Neural cell (in vitro differentiated cells): ENCODE measurements around the gene GAPVD1. TPM values are rescaled to one million over a fixed set of nuclear protein-coding genes. Genes with fewer than 3 reads are reported as not detected.

Experiments
- H2AFZ ChIP-seq: fragments of 200-600, 300-800 bp; sonication (generic), shearing (Covaris generic); 2 replicates; pipeline ENCODE4 v1.6.0; 2014; ENCODE audit warnings: low read depth, mild to moderate bottlenecking, antibody characterized with exemption, low read length, moderate library complexity
- H3F3A ChIP-seq: fragments of 200-600 bp; shearing (Covaris generic); 2 replicates; pipeline ENCODE4 v1.6.1; 2016; ENCODE audit warnings: mild to moderate bottlenecking, moderate library complexity, mixed read lengths, antibody characterized with exemption, low read length; ENCODE audit not compliant: insufficient read depth, poor library complexity, severe bottlenecking
- H3K27ac ChIP-seq: fragments of 200-600, 300-800 bp; sonication (generic), shearing (Covaris generic); 2 replicates; pipeline ENCODE4 v1.5.1; 2014; ENCODE audit warnings: mild to moderate bottlenecking, low read length, moderate library complexity
- H3K27me3 ChIP-seq: fragments of 300-800, 200-600 bp; sonication (generic), shearing (Covaris generic); 2 replicates; pipeline ENCODE4 v1.6.0; 2014; ENCODE audit warnings: mild to moderate bottlenecking, low read depth, low read length, moderate library complexity; ENCODE audit not compliant: insufficient read depth
- H3K36me3 ChIP-seq: fragments of 300-800, 200-600 bp; sonication (generic), shearing (Covaris generic); 2 replicates; pipeline ENCODE4 v1.5.1; 2014; ENCODE audit warnings: mild to moderate bottlenecking, antibody characterized with exemption, low read length, moderate library complexity; ENCODE audit not compliant: insufficient read depth
- H3K4me2 ChIP-seq: fragments of 300-800, 200-600 bp; sonication (generic), shearing (Covaris generic); 2 replicates; pipeline ENCODE4 v1.6.0; 2014; ENCODE audit warnings: mild to moderate bottlenecking, low read length
- H3K4me3 ChIP-seq: fragments of 300-800, 200-600 bp; sonication (generic), shearing (Covaris generic); 2 replicates; pipeline ENCODE4 v1.5.1; 2014; ENCODE audit warnings: mild to moderate bottlenecking, low read length, moderate library complexity
- H3K79me2 ChIP-seq: fragments of 200-600 bp; shearing (Covaris generic); replicated peaks from 2 replicates; pipeline ENCODE4 v1.6.0; 2014; ENCODE audit warnings: mild to moderate bottlenecking, low read length, moderate library complexity; ENCODE audit not compliant: insufficient read depth
- H3K9ac ChIP-seq: fragments of 300-800, 200-600 bp; sonication (generic), shearing (Covaris generic); 2 replicates; pipeline ENCODE4 v1.6.1; 2016; ENCODE audit warnings: mild to moderate bottlenecking, low read length, mixed read lengths
- H3K9me2 ChIP-seq: fragments of 200-600 bp; shearing (Covaris generic); 2 replicates; pipeline ENCODE4 v1.6.1; 2016; ENCODE audit warnings: mild to moderate bottlenecking, low read length, mixed read lengths; ENCODE audit not compliant: insufficient read depth
- H3K9me3 ChIP-seq: fragments of 200-600, 300-800 bp; sonication (generic), shearing (Covaris generic); 2 replicates; pipeline ENCODE4 v1.6.1; 2016; ENCODE audit warnings: mild to moderate bottlenecking, mixed run types, low read length, moderate library complexity, mixed read lengths
- H4K20me1 ChIP-seq: fragments of 200-600 bp; shearing (Covaris generic); 2 replicates; pipeline ENCODE4 v1.6.1; 2016; ENCODE audit warnings: mild to moderate bottlenecking, mixed run types; ENCODE audit not compliant: insufficient read depth
- EP300 ChIP-seq: fragments of 450-650 bp; conservative IDR thresholded peaks from 2 replicates; pipeline ENCODE4 v1.6.1; 2014; ENCODE audit warnings: antibody characterized with exemption, mild to moderate bottlenecking, moderate library complexity; ENCODE audit not compliant: poor library complexity, severe bottlenecking
- EZH2 ChIP-seq: fragments of 200-600, 300-800 bp; shearing (Covaris generic), sonication (generic); IDR thresholded peaks from 2 replicates; pipeline ENCODE4 v1.6.1; 2014; ENCODE audit warnings: antibody characterized with exemption, low read length, borderline replicate concordance, mild to moderate bottlenecking; ENCODE audit not compliant: insufficient read depth, poor library complexity, severe bottlenecking
- MXI1 ChIP-seq: fragments of 450-650 bp; conservative IDR thresholded peaks from 2 replicates; pipeline ENCODE4 v1.6.1; 2014; ENCODE audit warnings: antibody characterized with exemption, mild to moderate bottlenecking; ENCODE audit not compliant: poor library complexity, severe bottlenecking
- POLR2AphosphoS5 ChIP-seq: IDR thresholded peaks from 2 replicates; pipeline ENCODE4 v1.6.1; 2012
- RAD21 ChIP-seq: fragments of 450-650 bp; conservative IDR thresholded peaks from 2 replicates; pipeline ENCODE4 v1.6.1; 2014; ENCODE audit warnings: antibody characterized with exemption, mild to moderate bottlenecking, moderate library complexity
- SMC3 ChIP-seq: fragments of 450-650 bp; conservative IDR thresholded peaks from 2 replicates; pipeline ENCODE4 v1.6.1; 2014; ENCODE audit warnings: antibody characterized with exemption, mild to moderate bottlenecking, moderate library complexity; ENCODE audit not compliant: poor library complexity
- TAF1 ChIP-seq: IDR thresholded peaks from 2 replicates; pipeline ENCODE4 v1.6.1; 2012; ENCODE audit warnings: low read depth
- polyA plus RNA-seq: library from polyadenylated mRNA; depleted of rRNA; stranded (reverse); fragments of >200 nt; gene quantifications from 2 replicates; pipeline ENCODE4 v1.2.3, GENCODE V29; 2014
- TF ChIP-seq, protein P1 (sequence below): fragments of 450-650 bp; IDR thresholded peaks from 2 replicates; pipeline ENCODE4 v1.5.1; 2014; ENCODE audit warnings: antibody characterized with exemption, mild to moderate bottlenecking, moderate library complexity; ENCODE audit not compliant: poor library complexity, severe bottlenecking
- TF ChIP-seq, protein P2 (sequence below): IDR thresholded peaks from 2 replicates; pipeline ENCODE4 v1.6.1; 2012; ENCODE audit warnings: borderline replicate concordance

The GAPVD1 gene
- polyA plus RNA-seq, 1 donor from 2014 or later = 49.2 TPM

DNA sequence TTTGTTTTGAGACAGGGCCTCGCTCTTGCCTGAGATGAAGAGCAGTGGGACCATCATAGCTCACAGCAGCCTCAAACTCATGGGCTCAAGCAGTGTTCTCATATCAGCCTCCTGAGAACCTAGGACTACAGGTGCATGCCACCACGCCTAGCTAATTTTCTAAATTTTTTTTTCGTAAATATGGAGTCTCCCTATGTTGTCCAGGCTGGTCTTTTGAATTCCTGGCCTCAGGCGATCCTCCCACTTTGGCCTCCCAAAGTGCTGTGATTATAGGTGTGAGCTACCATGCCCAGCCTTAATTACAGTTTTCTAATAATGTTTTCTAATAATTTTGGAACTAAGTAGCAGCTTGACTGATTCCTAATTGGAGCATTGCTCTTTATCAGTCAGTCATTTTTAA lies 15.1 kb downstream of the GAPVD1 start:
- no peak overlapping the region for H3K4me2 ChIP-seq
- no peaks in the 10 kb centered on the region for H4K20me1 ChIP-seq
- no peak overlapping the region for H3K4me3 ChIP-seq
- no peaks in the 10 kb centered on the region for H3K9me2 ChIP-seq
- no peak overlapping the region for H3K27ac ChIP-seq
- peaks cover 18% of the 10 kb centered on the region for H3K79me2 ChIP-seq
- no peak overlapping the region for H3K9ac ChIP-seq
- H2AFZ ChIP-seq = no peak overlapping the region
- H3F3A ChIP-seq = no peaks in the 10 kb centered on the region
- no peak for TF ChIP-seq SMC3
- no peak for TF ChIP-seq EP300
- no peak for TF ChIP-seq RAD21
- TF ChIP-seq, protein P1, sequence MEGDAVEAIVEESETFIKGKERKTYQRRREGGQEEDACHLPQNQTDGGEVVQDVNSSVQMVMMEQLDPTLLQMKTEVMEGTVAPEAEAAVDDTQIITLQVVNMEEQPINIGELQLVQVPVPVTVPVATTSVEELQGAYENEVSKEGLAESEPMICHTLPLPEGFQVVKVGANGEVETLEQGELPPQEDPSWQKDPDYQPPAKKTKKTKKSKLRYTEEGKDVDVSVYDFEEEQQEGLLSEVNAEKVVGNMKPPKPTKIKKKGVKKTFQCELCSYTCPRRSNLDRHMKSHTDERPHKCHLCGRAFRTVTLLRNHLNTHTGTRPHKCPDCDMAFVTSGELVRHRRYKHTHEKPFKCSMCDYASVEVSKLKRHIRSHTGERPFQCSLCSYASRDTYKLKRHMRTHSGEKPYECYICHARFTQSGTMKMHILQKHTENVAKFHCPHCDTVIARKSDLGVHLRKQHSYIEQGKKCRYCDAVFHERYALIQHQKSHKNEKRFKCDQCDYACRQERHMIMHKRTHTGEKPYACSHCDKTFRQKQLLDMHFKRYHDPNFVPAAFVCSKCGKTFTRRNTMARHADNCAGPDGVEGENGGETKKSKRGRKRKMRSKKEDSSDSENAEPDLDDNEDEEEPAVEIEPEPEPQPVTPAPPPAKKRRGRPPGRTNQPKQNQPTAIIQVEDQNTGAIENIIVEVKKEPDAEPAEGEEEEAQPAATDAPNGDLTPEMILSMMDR = no peak
- TF ChIP-seq TAF1 = no peak
- TF ChIP-seq, protein P2, sequence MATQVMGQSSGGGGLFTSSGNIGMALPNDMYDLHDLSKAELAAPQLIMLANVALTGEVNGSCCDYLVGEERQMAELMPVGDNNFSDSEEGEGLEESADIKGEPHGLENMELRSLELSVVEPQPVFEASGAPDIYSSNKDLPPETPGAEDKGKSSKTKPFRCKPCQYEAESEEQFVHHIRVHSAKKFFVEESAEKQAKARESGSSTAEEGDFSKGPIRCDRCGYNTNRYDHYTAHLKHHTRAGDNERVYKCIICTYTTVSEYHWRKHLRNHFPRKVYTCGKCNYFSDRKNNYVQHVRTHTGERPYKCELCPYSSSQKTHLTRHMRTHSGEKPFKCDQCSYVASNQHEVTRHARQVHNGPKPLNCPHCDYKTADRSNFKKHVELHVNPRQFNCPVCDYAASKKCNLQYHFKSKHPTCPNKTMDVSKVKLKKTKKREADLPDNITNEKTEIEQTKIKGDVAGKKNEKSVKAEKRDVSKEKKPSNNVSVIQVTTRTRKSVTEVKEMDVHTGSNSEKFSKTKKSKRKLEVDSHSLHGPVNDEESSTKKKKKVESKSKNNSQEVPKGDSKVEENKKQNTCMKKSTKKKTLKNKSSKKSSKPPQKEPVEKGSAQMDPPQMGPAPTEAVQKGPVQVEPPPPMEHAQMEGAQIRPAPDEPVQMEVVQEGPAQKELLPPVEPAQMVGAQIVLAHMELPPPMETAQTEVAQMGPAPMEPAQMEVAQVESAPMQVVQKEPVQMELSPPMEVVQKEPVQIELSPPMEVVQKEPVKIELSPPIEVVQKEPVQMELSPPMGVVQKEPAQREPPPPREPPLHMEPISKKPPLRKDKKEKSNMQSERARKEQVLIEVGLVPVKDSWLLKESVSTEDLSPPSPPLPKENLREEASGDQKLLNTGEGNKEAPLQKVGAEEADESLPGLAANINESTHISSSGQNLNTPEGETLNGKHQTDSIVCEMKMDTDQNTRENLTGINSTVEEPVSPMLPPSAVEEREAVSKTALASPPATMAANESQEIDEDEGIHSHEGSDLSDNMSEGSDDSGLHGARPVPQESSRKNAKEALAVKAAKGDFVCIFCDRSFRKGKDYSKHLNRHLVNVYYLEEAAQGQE = no peak
- TF ChIP-seq EZH2 = no peak
- no peak for TF ChIP-seq POLR2AphosphoS5
- TF ChIP-seq MXI1 = no peak
- H3K27me3 ChIP-seq = no peaks in the 10 kb centered on the region
- H3K36me3 ChIP-seq = no peaks in the 10 kb centered on the region
- no peaks in the 10 kb centered on the region for H3K9me3 ChIP-seq

DNA sequence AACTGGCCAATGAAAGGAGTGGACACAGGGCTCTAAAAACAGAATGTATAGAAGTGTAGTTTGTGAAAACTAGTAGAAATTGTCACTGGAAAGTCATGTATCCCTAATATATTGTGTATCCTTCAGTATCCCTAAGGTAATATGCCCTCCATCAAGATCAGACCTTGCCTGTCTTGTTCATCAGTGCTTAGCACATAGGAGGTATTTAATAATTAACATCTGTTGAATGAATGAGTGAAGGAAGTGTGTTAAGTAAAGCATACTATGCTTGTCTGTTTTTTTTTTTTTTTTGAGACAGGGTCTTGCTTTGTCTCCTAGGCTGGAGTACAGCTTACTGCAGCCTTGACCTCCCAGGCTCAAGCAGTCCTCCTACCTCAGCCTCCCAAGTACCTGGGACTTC lies 15.8 kb downstream of the GAPVD1 start:
- Histone ChIP-seq H3K9me2 (no peaks in the 10 kb centered on the region), H3K27ac (no peak overlapping the region), H3K4me2 (no peak overlapping the region), H3K4me3 (no peak overlapping the region), H3K79me2 (peaks cover 18% of the 10 kb centered on the region), H4K20me1 (no peaks in the 10 kb centered on the region), H3K36me3 (no peaks in the 10 kb centered on the region), H3K9ac (no peak overlapping the region), H3F3A (no peaks in the 10 kb centered on the region), H3K27me3 (no peaks in the 10 kb centered on the region), H3K9me3 (no peaks in the 10 kb centered on the region), H2AFZ (no peak overlapping the region)
- no peak for TF ChIP-seq MXI1
- TF ChIP-seq EZH2 = no peak
- TF ChIP-seq SMC3 = no peak
- no peak for TF ChIP-seq POLR2AphosphoS5
- no peak for TF ChIP-seq RAD21
- TF ChIP-seq, protein P1 = no peak
- no peak for TF ChIP-seq EP300
- TF ChIP-seq TAF1 = no peak
- TF ChIP-seq, protein P2 = no peak
